NAMALWA (cell line): ENCODE measurements around the gene IRF3.
A peak's percentile ranks its signal among the peaks of the same experiment; 100 is the strongest.

Experiments used
- DNase-seq: peaks from one replicate; pipeline ENCODE4 v3.0.0-alpha.2; 2015; ENCODE audit warnings: low spot score

Gene IRF3

DNA sequence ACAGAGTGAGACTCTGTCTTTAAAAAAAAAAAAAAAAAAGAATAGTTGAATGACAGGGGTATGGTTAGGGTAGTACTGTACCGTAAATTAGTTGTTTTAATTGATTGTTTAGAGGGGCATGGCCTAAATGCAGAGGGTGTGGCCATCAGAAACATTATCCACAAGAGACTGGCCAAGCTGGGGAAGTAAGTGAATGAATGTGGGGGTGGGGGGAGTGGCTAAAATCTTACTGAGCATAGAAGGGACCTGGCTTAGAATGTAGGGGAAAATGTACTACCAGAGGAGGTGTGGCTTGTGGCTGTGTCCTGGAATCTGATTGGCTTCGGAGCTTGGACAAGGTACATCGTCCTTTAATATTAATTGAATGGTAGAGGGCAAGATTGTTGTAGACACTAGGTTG, 3.9 kb upstream of the IRF3 start:
- DNase-seq: no peak

DNA sequence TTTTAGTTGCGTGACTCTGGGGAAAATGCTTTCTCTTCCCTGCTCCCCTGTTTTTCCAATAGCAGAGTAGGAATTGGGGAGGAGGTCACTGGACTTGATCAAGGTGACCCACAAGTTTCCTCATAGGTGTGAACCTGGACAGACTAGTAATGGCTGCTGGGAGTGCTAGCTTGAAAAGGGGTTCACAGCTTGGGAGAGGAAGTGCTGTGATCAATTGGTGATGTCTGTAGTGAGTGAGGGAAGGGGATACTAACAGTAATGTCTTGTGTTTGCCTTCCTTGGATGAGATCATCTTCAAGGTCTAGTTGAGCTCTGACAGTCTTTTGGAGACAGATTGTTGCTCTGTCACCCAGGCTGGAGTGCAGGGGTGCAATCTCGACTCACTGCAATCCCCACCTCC, 1.8 kb upstream of the IRF3 start:
- DNase-seq: no peak

DNA sequence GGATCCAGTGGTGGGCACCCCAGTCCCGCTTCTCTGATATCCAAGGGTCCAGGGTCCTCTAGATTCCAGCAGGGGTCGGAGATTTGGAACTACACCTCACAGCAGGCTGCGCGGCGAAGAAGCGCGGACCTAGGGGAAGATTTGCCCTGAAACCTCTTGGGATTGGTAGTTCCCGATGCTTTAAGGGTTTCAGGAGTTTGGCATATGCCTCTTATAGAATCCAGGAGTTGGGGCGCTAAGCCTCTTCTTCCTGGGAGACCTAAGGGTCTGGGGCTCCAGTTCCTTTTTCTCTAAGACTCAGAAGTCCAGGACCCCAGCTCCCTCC, 425 bp upstream of the IRF3 start:
- DNase-seq: no peak

DNA sequence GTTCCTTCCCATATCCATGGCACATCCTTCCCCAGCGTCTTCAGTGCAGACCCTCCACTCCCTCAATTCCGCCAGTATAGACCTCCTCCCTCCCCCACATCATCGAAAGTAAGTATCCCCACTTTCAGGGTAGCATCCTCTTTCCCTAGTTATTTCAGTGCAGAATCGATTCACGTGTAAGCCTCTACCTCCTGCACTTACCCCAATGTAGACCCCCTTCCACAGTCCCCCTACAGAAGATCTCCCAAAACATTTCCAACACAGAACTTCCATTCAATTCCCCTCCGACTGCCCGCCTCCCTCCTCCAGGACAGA, 664 bp downstream of the IRF3 start:
- no peak for DNase-seq

DNA sequence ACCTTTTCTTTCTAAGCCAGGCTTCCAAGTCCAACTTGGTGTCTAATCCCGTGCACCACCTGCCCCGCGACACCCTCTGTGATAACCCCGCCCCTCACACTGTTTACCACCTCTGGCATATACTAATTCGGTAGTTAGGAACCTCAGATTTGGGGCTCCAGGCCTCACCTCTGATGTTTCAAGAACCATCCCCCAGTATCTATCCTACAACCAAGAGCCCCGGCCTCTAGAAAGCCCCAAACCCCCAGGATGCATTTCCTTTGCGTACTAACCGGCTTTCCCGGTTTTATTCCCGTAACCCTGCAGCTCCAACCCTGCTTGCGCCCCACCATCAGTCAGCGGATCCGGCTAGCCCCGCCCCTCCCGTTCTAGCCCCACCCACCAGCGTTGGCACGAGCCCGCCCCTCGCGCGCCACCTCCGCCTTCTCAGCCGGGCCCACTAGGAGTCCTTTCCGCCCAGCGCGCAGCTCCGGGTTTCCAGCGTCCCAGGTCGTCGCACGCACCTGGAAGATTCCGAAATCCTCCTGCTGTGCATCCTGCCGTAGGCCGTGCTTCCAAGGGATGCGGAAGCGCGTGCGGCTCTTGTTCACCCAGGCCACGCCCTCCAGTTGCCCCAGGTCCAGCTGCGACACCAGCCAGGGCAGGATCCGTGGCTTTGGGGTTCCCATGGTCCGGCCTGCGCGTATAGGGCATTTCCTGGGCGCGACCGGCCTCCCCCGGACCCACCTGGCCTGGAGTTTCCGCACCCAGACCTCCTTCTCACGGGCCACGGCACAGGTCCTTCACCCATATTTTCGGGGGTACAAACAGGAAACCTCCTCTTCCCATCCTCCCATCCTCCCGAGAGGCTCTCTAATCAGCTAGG, 1.3 kb downstream of the IRF3 start:
- DNase-seq: peak; percentile 80

DNA sequence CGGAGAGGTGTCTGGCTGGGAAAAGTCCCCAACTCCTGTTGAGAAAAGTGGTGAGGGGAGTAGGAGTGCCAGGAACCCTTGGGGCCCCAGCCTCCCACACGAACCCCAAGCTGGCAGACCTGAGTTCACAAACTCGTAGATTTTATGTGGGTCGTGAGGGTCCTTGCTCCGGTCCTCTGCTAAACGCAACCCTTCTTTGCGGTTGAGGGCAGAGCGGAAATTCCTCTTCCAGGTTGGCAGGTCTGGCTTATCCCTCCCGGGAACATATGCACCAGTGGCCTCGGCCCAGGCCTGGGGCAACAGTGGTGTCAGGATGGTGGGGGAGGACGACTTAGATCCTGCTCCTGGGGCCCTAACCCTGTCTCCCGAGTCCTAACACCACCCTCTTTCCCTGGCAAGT, 2.4 kb downstream of the IRF3 start:
- no peak for DNase-seq

DNA sequence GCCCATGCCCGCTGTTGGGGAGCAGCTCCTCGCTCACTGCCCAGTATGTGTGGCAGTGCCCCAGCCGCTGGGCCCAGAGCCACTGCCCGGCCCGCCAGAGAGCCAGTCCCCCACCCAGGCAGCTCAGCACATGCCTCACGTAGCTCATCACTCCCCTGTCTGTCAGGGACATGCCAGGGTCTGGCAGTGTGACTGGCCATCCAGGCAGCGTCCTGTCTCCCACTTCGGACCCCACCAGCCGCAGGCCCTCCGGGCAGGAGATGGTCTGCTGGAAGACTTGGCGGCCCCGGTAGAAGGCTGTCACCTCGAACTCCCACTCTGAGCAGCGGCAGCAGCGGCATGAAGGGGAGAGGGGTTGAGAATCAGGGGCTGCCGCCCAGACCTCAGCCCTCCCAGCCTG, 3.6 kb downstream of the IRF3 start:
- DNase-seq: no peak

DNA sequence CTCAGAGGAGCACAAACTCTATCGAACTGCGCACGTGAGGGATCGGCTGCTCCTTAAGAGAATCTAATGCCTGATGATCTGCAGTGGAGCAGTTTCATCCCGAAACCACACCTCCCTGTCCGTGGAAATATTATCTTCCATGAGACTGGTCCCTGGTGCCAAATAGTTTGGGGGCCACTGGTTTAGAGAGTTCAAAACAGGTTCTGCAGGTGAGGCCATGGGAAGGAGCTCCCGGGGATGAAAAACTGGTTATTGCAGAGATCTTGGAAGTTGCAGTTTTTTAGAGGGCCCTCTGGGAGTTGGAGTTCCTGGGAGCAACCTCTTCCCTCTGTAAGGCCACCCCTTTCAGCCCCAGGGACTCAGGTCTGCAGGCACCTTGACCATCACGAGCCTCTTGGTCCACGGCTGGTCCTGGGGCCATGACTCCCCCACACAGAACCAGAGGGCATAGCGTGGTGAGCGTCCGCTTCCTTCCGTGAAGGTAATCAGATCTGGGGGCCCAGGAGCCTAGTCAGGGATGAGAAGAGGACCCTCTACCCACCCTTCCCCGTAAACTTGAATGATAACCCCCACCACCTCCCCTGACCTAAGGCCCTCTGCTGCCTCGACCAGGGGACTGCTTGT, 5.2 kb downstream of the IRF3 start:
- DNase-seq: no peak

DNA sequence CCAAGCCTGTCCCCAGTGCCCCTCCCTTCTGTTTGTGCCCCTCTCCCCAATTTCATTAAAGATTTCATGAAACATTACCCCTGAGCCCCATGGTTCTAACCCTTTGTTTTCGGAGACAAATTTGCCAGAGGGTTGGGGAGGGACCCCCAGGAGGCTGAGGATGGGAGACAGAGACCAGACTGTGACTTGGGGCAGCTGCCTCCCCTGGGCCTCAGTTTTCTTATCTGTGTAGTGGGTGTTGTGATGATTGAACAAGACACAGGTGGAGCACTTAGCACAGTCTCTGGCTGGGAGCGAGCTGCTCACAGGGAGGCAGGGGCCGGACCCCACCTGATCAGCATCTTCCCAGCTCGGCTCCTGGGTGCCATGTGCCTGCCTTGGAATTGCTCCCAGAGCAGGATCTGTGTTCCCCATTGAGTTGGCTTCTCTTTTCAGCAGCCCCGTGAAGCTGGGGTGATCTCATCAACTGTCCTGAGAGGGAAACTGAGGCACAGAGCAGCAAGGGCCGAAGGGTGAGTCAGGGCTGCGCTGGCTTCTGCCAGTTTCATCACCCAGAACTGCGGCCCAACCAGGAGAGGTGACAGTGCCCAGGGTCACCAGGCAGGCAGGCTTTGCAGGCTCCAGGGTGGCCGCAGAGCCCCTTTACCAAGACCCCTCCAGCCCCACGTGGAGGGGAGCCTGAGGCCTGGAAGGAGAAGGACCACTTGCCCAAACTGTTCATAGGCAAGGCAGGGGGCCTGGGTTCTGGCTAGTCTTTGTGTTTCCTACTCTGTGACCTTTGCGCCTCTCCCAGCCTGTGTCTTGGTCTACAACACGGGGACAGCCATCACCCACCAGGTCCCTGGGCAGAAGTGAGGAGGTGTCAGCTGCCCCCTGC, 6.9 kb downstream of the IRF3 start:
- no peak for DNase-seq

DNA sequence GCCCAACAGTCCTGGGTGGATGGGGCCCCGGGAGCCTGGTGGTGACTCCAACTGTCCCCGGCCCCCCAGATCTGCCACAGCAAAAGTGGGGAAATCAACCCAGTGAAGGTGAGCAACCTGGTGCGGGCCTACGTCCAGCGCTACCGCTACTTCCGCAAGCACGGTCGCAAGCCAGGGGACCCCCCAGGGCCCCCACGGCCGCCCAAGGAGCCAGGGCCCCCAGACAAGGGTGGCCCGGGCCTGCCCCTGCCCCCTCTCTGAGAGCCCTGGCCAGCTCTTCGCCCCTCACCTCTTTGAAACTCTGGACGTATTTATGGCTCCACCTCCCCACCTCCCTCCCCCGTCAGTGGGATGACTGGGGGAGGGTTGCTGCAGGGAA, 7.5 kb downstream of the IRF3 start:
- no peak for DNase-seq

DNA sequence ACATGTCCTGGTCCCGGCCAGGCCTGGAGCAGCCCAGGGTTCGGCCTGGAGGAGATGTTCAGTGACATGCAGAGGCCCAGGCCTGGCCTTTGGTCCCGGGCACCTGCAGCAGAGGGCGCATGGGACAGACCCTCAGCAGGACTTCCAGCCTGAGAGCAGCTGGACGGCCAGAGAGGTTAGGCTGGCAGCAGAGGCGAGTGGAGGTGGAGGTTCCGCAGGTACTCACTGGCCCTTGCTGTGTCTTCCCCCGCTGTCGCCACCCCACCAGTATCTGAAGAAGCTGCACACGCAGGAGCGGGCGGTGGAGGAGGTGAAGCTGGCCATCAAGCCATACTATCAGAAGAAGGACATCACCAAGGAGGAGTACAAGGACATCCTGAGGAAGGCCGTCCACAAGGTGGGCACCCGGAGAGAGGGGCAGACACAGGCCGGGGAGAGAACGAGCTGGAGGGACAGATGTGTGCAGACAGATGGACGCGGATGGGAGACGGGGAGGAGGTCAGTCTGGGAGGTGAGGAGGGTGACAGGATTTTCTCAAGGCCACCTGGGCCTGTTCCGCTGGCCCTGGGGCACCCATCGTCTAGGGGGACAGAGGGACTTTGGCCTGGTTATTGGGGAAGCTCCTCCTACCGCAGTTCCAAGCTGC, 8.0 kb downstream of the IRF3 start:
- DNase-seq: no peak

DNA sequence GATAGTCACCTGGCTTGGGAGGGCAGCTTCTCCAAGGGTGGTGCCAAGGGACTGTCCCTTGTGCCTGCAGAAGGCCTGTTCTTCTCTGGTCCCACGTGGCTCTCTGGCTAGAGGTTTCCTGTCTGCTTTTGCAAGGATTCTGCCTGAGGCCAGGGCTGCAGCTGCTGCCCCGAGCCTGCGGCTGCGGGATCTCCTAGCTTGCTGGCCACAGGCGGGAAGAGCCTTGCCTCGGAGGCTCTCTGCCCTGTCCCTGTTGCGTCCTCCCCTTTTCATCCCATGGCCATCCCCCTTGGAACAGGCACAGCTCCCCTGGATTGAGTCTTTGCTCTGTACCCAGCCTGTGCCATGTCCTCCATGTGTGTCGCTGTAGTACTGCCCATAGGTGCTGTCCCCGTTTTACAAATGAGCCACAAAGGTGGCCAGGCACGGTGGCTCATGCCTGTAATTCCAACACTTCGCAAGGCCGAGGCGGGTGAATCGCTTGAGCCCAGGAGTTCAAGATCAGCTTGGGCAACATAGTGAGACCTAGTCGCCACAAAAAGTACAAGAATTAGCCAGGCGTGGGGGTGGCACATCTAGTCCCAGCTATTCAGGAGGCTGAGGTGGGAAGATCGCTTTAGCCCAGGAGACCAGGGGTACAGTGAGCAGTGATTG, 9.1 kb downstream of the IRF3 start:
- no peak for DNase-seq

DNA sequence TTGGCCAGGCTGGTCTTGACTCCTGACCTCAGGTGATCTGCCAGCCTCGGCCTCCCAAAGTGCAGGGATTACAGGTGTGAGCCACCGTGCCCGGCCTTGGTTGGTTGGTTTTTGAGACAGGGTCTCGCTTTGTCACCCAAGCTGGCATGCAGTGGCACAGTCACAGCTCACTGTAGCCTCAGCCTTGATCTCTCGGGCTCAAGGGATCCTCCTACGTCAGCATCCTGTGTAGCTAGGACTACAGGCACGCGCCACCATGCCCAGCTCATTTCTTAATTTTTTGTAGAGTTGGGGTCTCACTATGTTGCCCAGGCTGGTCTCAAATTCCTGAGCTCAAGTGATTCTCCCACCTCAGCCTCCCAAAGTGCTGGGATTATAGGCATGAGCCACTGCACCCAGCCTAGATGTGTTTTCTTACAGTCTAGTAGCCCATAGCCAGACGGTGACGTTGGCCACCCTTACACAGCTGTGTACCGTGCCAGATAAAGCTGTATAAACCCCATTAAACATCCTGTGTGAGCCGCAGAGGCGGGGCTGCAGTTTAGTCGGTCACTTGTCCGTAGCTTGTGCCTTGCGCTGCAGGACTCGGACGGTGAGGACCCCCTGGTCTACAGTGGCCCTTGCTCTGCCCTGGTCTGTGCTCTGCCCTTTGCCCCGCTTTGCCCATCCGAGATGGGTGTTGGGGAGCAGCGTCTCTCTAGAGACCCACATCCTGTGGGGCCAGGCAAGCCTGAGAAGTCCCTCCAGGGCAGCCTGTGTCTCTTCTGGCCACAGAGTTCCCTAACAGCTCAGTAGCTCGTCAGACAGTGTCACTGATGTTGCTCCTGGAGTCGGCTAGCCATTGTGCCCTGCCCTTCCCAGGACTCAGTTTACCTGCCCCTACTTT, 9.8 kb downstream of the IRF3 start:
- no peak for DNase-seq

DNA sequence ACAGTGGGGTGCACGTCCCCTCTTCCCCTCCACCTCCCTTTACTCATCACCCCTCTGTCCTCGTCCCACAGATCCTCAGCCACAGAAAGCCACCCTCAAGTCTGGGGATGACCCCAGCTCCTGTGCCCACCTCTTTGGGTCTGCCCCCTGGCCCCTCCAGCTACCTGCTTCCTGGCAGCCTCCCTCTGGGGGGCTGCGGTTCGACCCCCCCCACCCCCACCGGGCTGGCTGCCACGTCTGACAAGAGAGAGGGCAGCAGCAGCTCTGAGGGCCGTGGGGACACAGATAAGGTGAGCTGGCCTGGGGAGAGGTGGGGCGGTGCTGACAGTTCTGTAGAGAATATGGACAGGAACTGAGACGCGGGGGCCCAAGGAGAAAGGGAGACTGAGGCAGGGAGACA, 11.1 kb downstream of the IRF3 start:
- no peak for DNase-seq

DNA sequence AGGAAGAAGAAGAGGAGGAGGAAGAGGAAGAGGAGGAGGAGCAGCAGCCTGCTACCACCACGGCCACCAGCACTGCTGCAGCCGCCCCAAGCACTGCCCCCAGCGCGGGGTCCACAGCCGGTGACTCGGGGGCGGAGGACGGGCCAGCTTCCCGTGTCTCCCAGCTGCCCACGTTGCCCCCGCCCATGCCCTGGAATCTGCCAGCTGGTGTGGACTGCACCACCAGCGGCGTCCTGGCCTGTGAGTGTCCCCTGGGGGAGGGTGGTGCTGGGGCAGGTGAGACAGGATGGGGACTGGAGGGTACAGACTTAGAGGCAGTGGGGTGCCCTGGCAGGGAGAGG, 12.2 kb downstream of the IRF3 start:
- no peak for DNase-seq

DNA sequence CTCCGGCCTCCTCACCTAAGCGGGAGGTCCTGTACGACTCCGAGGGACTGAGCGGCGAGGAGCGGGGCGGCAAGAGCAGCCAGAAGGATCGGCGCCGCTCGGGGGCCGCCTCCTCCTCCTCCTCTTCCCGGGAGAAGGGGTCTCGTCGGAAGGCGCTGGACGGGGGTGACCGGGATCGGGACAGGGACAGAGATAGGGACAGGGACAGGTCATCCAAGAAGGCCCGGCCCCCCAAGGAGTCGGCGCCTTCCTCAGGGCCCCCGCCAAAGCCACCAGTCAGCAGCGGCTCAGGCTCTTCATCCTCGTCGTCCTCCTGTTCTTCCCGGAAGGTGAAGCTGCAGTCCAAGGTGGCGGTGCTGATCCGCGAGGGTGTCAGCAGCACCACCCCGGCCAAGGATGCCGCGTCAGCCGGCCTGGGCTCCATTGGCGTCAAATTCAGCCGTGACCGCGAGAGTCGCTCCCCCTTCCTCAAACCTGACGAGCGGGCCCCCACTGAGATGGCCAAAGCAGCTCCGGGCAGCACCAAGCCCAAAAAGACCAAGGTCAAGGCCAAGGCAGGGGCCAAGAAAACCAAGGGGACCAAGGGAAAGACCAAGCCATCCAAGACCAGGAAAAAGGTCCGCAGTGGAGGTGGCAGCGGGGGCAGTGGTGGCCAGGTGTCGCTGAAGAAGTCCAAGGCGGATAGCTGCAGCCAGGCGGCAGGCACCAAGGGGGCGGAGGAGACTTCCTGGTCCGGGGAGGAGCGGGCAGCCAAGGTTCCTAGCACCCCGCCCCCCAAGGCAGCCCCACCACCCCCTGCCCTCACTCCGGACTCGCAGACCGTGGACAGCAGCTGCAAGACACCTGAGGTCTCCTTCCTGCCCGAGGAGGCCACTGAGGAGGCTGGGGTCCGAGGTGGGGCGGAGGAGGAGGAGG, 12.8 kb downstream of the IRF3 start:
- DNase-seq: no peak

DNA sequence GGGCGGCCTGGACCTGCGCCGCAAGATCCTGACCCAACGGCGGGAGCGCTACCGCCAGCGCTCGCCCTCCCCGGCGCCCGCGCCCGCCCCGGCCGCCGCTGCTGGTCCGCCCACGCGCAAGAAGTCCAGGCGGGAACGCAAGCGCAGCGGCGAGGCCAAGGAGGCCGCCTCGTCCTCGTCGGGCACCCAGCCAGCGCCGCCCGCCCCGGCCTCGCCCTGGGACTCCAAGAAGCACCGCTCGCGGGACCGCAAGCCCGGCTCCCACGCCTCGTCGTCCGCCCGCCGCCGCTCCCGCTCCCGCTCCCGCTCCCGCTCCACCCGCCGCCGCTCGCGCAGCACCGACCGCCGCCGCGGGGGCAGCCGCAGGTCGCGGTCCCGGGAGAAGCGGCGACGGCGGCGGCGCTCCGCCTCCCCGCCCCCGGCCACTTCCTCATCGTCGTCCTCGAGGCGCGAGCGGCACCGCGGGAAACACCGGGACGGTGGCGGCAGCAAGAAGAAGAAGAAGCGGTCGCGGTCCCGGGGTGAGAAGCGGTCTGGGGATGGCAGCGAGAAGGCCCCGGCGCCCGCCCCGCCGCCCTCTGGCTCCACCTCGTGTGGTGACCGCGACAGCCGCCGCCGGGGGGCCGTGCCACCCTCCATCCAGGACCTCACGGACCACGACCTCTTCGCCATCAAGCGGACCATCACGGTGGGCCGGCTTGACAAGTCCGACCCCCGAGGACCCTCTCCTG, 13.7 kb downstream of the IRF3 start:
- no peak for DNase-seq

DNA sequence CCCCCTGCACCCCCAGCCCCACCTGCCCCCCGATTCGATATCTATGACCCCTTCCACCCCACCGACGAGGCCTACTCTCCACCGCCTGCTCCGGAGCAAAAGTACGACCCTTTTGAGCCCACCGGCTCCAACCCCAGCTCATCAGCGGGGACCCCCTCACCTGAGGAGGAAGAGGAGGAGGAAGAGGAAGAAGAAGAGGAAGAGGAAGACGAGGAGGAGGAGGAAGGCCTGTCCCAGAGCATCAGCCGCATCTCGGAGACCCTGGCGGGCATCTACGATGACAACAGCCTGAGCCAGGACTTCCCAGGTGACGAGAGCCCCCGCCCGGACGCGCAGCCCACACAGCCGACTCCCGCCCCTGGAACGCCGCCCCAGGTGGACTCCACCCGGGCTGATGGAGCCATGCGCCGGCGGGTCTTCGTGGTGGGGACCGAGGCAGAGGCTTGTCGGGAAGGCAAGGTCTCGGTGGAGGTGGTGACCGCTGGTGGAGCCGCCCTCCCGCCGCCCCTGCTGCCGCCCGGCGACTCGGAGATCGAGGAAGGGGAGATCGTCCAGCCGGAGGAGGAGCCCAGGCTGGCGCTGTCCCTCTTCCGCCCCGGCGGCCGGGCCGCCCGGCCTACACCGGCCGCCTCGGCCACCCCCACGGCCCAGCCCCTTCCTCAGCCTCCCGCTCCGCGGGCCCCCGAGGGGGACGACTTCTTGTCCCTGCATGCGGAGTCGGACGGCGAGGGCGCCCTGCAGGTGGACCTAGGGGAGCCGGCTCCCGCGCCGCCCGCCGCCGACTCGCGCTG, 14.4 kb downstream of the IRF3 start:
- no peak for DNase-seq

DNA sequence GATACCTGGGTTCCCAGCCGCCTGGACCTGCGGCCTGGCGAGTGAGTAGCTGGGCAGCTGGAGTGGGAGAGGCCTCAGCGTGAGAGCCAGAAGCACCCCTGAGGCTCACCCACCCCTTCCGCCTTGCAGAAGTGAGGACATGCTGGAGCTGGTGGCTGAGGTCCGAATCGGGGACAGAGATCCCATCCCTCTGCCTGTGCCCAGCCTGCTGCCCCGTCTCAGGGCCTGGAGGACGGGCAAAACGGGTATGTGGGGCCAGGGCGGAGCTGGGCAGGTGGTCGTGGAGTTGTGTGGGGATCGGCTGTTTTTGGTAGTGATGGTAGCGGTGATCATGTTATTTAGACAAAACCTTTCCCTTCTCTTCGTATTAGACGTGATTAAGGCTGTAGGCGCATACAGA, 19.1 kb downstream of the IRF3 start:
- no peak for DNase-seq
